Mononuclear cell (primary cell): ENCODE results near the gene CLMN. TPM values are rescaled to one million over a fixed set of nuclear protein-coding genes. Genes with fewer than 3 reads are reported as not detected.

Source experiments
- H3K27me3 ChIP-seq: 2 replicates; pipeline ENCODE4 v1.6.0; 2011; ENCODE audit warnings: low read length, control low read depth; ENCODE audit not compliant: insufficient read depth
- H3K4me1 ChIP-seq: 2 replicates; pipeline ENCODE4 v1.5.1; 2011; ENCODE audit warnings: mild to moderate bottlenecking, low read length, control low read depth; ENCODE audit not compliant: insufficient read depth
- H3K4me3 ChIP-seq: 2 replicates; pipeline ENCODE4 v1.5.1; 2011; ENCODE audit warnings: mild to moderate bottlenecking, low read length, moderate library complexity
- H3K9me3 ChIP-seq: 2 replicates; pipeline ENCODE4 v1.5.1; 2011; ENCODE audit warnings: low read depth, mild to moderate bottlenecking, control low read depth, low read length
- total RNA-seq: library from RNA; depleted of rRNA; stranded (reverse); fragments of >200 nt; gene quantifications from one replicate; pipeline ENCODE4 v1.2.3, GENCODE V29; 2012

CLMN gene
- total RNA-seq, 1 donor, result 9.0 TPM

DNA sequence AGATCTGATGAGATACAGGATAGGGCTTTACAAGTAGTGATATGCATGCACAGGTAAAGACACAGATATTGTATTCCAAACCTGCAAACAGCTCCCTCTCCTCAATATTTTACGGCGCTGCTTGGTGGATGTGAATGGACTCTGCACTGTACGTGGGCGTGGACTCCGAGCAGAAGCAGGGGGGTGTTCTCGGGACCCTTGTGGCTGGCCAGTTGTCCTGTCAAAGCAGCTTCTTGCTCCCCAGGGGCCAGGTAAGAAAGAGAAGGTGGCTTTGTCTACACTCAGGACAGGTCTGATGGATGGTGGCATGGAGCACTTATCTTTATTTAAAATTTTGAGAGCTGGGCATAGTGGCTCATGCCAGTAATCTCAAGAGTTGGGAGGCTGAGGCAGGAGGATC lies 29.5 kb upstream of the CLMN start:
- Histone ChIP-seq H3K27me3 (no peaks in the 10 kb centered on the region), H3K9me3 (no peaks in the 10 kb centered on the region), H3K4me3 (no peak overlapping the region), H3K4me1 (no peaks in the 10 kb centered on the region)

DNA sequence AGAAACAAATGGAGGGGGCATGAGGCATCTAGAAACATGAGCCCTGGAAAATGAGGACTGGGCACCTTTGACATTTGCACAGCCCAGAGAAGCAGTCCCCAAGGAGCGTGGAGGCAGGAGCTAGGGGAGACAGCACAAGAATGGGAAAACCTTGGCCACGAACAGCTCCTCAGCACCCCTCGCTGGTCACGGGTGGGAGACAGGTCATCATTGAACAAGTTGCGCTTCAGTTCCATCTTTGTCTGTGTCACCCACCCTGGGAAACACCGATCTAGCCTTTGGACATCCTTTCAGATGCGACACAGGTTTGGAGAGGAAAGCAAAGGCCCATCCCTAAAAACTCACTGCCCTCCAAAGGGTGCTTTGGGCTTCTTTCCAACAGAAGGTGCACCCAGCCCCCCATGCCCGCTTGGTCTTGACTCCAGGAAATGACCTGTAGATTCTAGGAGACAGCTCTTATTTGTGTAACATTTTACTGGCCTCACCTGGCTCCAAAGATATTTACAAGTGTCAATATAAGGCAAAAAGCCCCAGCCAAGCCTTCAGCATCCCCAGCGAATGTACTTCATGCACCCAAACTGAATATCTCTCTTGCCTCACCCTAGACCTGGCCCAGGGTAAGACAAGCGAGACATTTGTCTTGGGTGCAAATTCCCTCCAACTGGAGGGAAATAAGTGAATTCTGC lies 28.8 kb upstream of the CLMN start:
- H3K27me3 ChIP-seq, result no peaks in the 10 kb centered on the region
- H3K4me3 ChIP-seq, result no peak overlapping the region
- no peaks in the 10 kb centered on the region for H3K4me1 ChIP-seq
- H3K9me3 ChIP-seq, result no peaks in the 10 kb centered on the region

- H3K27me3 ChIP-seq, result peaks cover 3% of the 10 kb centered on the region
- no peak overlapping the region for H3K4me3 ChIP-seq
- H3K9me3 ChIP-seq, result no peaks in the 10 kb centered on the region
- no peaks in the 10 kb centered on the region for H3K4me1 ChIP-seq
Observed at GRCh38 chr14:95346820-95347219, 27.1 kb upstream of the CLMN start.

DNA sequence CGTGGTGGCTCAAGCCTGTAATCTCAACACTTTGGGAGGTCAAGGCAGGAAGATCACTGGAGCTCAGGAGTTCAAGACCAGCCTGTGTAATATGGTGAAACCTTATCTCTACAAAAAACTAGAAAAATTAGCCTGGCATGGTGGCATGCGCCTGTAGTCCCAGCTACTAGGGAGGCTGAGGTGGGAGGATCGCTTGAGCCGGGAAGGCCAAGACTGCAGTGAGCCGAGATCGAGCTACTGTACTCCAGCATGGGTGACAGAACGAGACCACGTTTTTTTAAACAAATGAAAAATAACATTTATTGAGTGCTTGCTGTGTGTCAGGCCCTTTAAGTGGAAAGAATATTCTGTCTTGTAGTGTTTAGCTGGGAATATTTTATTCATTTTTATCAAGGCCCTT lies 26.6 kb upstream of the CLMN start:
- Histone ChIP-seq H3K27me3 (peaks cover 6% of the 10 kb centered on the region), H3K4me1 (no peaks in the 10 kb centered on the region), H3K4me3 (no peak overlapping the region), H3K9me3 (no peaks in the 10 kb centered on the region)

DNA sequence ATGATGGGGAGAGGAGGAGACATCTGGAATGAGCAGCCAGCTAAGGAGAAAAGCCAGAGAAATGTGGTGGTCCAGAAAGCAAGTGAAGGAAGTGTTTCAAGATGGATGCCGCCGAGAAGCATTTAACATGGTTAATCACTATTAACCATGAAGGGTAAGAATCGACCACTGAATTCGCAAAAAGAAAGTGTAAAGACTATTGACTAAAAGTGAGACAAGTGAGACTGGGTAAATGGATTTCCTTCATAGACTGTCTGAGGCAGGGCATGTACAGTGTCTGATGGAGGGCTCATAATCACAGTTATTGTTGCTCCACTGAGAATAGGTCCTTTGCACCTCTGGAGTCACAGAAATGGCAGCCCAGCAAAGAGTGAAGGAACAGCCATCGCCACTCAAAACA lies 25.3 kb upstream of the CLMN start:
- no peaks in the 10 kb centered on the region for H3K9me3 ChIP-seq

DNA sequence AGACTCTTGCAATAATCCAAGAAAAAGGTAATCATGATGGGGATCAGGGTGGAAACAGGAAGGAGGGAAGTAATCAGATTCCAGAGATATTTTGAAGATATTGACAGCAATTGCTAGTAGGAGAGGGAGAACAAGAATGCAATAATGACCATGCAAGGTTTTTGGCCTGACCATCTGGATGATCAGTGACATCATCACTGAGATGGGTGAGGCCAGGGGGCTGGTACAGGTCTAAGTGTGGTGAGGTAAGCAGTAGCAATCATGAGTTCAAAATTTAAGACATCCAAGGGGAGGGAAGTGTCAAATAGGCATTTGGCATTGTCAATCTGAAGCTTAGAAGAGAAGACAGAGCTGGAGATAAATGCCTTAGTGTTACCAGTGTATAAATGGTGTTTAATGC lies 24.8 kb upstream of the CLMN start:
- Histone ChIP-seq H3K9me3 (no peaks in the 10 kb centered on the region), H3K4me1 (no peaks in the 10 kb centered on the region), H3K27me3 (peaks cover 8% of the 10 kb centered on the region), H3K4me3 (no peak overlapping the region)

More for the DNA sequence above, 25.3 kb upstream of the CLMN start:
- Histone ChIP-seq H3K4me1 (no peaks in the 10 kb centered on the region), H3K4me3 (no peak overlapping the region), H3K27me3 (peaks cover 8% of the 10 kb centered on the region)

DNA sequence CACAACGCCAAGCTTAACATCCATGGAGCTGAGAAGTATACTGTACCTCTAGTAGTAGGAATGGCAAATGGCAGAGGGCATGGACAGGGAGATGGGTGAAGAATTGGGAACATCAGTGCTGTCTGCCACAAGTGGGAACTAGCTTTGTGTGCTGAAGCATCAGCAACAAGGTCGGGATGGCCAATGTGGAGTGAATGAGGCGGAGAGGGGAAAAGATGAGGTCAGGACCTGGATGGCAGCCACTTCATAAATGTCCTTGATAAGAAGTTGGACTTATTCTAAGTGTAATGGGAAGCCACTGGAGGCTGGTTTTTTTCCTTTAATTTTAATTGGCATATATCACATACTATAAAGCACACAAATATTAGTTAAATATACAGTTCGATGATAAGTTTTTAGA lies 21.9 kb upstream of the CLMN start:
- H3K4me3 ChIP-seq, result no peak overlapping the region
- no peaks in the 10 kb centered on the region for H3K9me3 ChIP-seq
- peaks cover 8% of the 10 kb centered on the region for H3K27me3 ChIP-seq
- no peaks in the 10 kb centered on the region for H3K4me1 ChIP-seq

DNA sequence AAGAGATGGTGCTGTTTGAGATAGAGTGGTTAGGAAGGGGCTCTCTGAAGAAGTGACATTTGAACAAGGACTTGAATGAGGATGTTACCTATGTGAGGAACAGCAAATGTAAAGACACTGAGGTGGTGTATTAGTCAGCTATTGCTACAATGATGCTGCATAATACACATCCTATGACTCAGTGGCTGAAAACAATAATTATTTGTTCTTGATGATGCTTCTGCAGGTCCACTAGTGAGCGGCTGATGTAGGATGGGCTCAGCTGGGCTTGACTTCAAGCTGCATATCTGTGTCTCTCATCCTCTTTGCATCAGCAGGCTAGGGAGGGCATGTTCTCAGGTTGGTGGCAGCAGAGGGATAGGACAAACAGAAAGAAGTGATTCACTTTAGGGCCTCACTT lies 21.4 kb upstream of the CLMN start:
- H3K27me3 ChIP-seq, result peaks cover 8% of the 10 kb centered on the region
- no peak overlapping the region for H3K4me3 ChIP-seq
- no peaks in the 10 kb centered on the region for H3K9me3 ChIP-seq
- no peaks in the 10 kb centered on the region for H3K4me1 ChIP-seq

GRCh38 chr14:95340201-95340697 lies 20.5 kb upstream of the CLMN start:
- no peaks in the 10 kb centered on the region for H3K4me1 ChIP-seq
- H3K9me3 ChIP-seq, result no peaks in the 10 kb centered on the region

GRCh38 chr14:95339301-95339865 lies 19.7 kb upstream of the CLMN start:
- no peak overlapping the region for H3K4me3 ChIP-seq
- no peaks in the 10 kb centered on the region for H3K9me3 ChIP-seq
- H3K4me1 ChIP-seq, result no peaks in the 10 kb centered on the region
- peaks cover 8% of the 10 kb centered on the region for H3K27me3 ChIP-seq

More at GRCh38 chr14:95340201-95340697, 20.5 kb upstream of the CLMN start:
- Histone ChIP-seq H3K4me3 (no peak overlapping the region), H3K27me3 (peaks cover 8% of the 10 kb centered on the region)

DNA sequence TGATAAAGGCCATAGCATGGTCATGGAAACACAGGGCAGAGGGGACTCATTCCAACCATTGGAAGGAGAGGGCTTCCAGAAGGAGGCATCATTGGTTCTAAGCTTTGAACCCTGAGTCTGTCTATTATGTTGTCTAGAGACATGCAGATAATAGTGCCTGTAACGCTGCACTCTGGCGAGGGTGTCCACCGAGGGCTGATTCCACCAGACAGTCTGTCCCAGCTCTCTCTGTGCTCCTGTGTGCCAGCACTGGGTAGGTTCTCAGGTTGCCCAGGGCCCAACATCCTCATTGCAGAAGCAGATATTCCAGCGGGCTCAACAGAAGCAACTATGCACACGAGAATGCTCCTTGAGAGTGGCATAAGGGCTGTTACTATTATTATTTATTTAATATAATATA lies 18.7 kb upstream of the CLMN start:
- no peak overlapping the region for H3K4me3 ChIP-seq
- H3K4me1 ChIP-seq, result no peaks in the 10 kb centered on the region
- no peaks in the 10 kb centered on the region for H3K9me3 ChIP-seq
- peaks cover 8% of the 10 kb centered on the region for H3K27me3 ChIP-seq

GRCh38 chr14:95337041-95337595 lies 17.4 kb upstream of the CLMN start:
- Histone ChIP-seq H3K27me3 (peaks cover 8% of the 10 kb centered on the region), H3K4me1 (no peaks in the 10 kb centered on the region), H3K9me3 (no peaks in the 10 kb centered on the region), H3K4me3 (no peak overlapping the region)

GRCh38 chr14:95336192-95336760 lies 16.6 kb upstream of the CLMN start:
- Histone ChIP-seq H3K9me3 (no peaks in the 10 kb centered on the region), H3K4me3 (no peak overlapping the region), H3K27me3 (peaks cover 3% of the 10 kb centered on the region), H3K4me1 (no peaks in the 10 kb centered on the region)

DNA sequence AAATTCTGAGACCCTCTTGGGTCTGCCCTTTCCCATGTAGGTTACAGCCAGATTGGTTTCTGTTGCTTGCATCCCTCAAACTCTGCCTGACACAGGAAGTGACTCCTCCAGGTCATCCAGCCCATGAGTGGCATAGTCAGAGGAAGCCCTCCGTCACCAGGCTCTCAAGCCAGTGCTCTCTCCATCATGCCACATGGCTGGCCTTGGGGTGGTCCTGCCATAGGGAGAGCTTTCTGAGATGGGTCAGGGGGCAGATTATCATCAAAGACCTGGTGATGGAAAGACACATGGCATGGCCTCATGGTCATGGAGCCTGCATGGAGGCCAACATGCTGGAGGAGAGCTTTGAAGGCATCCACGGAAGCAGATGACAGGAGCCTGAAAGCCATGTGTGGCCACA lies 15.4 kb upstream of the CLMN start:
- H3K4me3 ChIP-seq, result no peak overlapping the region

GRCh38 chr14:95334044-95334443 lies 14.3 kb upstream of the CLMN start:
- Histone ChIP-seq H3K4me1 (no peaks in the 10 kb centered on the region), H3K4me3 (no peak overlapping the region), H3K9me3 (no peaks in the 10 kb centered on the region), H3K27me3 (no peaks in the 10 kb centered on the region)

More for the DNA sequence above, 15.4 kb upstream of the CLMN start:
- Histone ChIP-seq H3K4me1 (no peaks in the 10 kb centered on the region), H3K9me3 (no peaks in the 10 kb centered on the region), H3K27me3 (no peaks in the 10 kb centered on the region)
